Renal cortical epithelial cell (primary cell): ENCODE measurements around the gene LINC01488. TPM values are rescaled to one million over a fixed set of nuclear protein-coding genes. Genes with fewer than 3 reads are reported as not detected.

Experiments
- DNase-seq: peaks from one replicate; pipeline ENCODE4 v3.0.0-alpha.2; 2011; ENCODE audit warnings: low read depth
- total RNA-seq: library from RNA; depleted of rRNA; stranded (reverse); fragments of >200 nt; gene quantifications from 2 replicates; pipeline ENCODE4 v1.2.3, GENCODE V29; 2014

LINC01488 gene
- total RNA-seq, 1 donor from 2014 or later = not detected

GRCh38 chr11:69529001-69529400 lies 47.5 kb downstream of the LINC01488 start:
- DNase-seq = no peak

DNA sequence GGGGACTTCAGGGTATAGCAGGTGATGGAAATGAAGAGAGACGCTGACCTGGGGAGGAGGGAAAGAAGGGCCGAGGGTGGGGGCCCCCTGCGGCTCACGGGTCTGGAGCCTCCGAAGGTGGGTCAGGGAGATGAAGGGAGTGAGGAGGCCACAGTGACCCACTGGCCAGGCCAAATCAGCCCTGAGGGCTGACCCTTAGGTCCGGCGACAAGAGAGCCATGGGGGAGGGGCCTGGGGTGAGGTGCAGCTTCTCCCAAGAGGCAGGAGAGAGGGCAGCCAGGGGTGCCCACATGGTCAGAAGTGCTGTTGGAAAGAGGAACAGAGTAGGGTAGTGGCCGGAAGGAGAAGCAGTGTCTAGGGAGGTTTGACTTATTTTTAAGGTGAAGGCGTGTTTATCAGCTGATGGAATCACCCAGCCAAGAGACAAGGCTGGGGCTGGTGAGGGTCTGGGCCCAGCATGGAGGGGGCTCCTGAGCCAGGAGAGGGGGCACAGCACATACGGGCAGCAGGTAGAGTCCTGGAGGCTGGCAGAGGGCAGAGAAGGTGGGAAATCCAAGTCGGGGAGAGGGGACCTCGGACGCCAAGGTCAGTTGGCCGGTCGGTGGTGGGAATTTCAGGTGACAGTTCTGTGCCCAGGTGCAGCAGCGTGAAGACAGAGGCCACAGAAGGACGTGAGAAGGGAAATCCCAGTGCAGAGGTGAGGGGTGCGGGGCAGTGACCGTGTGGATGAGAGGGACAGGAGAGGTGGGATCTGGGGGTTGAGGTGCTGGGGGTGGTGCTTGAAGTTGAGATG lies 49.0 kb downstream of the LINC01488 start:
- no peak for DNase-seq

GRCh38 chr11:69531071-69531716 lies 49.7 kb downstream of the LINC01488 start:
- no peak for DNase-seq

DNA sequence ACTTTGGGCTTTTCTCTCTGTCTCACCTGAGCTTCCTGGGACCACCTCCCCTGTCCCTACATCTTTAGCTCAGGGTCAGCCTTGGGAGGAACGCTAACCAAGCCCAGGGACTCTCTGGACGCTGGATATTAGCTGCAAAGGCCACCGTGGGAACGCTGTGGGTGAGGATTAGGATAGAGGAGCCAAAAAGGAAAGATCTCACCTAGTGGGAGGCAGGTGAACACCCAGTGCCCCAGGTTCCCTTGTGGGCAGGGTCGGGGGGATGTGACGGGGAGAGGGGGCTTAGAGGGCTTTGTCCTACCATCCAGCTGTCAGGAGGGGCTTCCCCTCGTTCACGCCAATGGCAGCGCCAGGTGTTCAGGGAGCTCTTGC lies 50.2 kb downstream of the LINC01488 start:
- no peak for DNase-seq

DNA sequence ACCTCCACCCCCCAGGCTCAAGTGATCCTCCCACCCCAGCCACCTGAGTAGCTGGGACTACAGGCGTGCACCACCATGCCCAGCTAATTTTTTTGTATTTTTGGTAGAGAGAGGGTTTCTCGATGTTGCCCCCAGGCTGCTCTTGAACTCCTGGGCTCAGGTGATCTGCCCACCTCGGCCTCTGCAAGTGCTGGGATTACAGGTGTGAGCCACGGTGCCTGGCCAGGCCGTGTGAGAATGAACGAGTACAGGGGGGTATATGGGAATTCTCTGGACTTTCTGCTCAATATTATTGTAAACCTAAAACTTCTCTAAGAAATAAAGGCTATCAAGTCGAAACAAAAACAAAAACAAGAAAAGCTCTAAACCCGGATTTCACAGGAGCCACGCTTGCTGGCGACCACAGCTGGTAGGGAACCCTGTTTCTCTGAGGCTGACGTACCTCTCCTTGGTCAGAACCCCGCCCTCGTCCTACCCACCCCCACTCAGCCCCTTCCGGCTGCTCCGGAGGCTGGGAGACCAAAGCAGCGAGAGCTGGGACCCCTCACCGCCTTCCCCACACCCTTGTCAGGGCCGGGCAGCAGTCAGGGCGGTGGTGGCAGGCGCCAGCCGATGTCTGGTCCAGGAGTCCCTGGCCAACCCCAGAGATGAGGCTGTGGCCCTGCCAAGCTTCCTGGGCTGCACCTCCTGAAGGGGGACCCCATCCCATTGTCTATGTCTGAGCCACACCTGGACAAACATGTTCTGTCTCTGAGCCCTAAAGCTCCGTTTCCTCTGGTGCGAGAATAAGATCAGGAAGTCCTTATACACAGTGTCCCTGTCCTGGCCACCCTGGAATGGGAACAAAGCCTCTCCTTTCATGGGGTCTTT lies 52.1 kb downstream of the LINC01488 start:
- DNase-seq = no peak

GRCh38 chr11:69534166-69534530 lies 52.7 kb downstream of the LINC01488 start:
- no peak for DNase-seq

- no peak for DNase-seq
Observed at GRCh38 chr11:69535908-69536307, 54.4 kb downstream of the LINC01488 start.

DNA sequence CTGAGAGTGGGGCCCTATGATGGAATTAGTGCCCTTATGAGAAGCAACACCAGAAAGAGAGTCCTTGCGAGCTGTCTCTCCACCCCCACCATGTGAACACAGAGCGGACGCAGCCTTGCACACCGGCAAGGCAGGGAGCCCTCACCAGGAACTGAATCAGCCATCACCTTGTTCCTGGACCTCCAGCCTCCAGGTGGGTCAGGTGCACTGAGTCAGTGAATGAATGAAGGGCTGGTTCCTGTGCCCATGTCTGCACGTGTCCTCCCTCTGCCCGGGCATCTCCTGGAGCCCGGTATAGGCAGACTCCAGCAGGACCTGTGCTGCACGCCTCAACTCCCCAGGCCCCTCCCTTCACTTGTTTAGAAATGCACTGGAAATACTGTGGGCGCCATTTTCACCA lies 54.9 kb downstream of the LINC01488 start:
- DNase-seq = no peak

DNA sequence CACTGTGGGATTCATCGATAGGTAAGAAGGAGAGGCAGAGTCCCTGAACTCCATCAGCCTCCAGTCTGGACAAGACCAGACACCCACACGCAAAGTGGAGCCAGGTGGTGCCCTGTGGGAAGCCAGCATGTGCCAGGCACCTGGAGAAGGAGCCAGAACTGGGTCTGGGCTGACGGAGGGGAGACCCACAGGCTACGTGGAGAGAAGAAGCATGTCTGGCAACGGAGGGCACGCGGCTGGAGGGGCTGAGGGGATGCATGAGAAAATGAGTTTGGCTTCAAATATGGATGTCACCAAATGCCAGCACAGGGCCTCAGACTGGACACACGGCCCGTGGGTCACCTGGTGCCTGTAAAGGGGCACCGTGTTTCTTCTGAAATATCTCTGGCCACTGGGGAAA lies 55.7 kb downstream of the LINC01488 start:
- DNase-seq = no peak

DNA sequence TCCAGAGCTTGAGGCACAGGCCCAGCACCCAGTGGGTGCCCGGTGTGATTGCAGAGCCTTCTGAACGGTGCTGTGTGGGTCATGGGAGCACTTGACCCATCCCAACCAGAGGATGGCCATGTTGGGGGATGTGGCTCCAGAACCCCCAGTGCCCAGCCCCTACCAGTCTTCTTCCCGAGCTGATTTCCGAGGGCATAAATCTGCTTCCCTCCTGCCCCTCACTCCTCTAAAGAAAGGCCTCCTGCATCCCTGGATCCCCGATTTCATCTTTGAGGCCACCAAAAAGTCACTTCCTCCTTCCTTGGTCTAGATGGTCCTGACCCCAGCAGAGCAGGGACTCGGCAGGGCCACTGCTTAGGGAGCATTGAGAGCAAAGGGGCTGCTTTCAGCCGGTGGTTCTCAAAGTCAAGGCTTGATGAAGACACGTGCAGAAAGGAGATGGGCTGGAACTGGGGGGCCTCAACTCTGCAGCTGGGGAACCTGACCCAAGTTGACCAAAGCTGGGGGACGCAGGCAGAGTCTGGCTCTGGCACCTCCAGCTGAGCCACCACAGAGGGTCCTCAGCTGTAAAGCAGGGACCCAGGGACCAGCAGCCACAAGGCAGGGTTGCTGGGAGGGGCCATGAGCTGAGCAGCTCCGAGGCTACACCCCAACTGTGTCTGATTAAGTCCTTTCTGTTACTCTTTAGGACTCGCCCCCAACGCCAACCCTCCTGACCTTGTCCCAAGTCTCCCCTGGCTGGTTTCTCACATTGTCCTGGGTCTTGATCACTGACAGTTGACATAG lies 56.6 kb downstream of the LINC01488 start:
- DNase-seq = no peak

- peak; percentile 18 for DNase-seq
Observed at GRCh38 chr11:69538854-69539253, 57.4 kb downstream of the LINC01488 start.

GRCh38 chr11:69539416-69540117 lies 58.1 kb downstream of the LINC01488 start:
- DNase-seq = peak; percentile 8

- peak; percentile 31 for DNase-seq
Observed at GRCh38 chr11:69540118-69541000, 58.9 kb downstream of the LINC01488 start.

GRCh38 chr11:69541001-69541285 lies 59.5 kb downstream of the LINC01488 start:
- DNase-seq = peak; percentile 24

DNA sequence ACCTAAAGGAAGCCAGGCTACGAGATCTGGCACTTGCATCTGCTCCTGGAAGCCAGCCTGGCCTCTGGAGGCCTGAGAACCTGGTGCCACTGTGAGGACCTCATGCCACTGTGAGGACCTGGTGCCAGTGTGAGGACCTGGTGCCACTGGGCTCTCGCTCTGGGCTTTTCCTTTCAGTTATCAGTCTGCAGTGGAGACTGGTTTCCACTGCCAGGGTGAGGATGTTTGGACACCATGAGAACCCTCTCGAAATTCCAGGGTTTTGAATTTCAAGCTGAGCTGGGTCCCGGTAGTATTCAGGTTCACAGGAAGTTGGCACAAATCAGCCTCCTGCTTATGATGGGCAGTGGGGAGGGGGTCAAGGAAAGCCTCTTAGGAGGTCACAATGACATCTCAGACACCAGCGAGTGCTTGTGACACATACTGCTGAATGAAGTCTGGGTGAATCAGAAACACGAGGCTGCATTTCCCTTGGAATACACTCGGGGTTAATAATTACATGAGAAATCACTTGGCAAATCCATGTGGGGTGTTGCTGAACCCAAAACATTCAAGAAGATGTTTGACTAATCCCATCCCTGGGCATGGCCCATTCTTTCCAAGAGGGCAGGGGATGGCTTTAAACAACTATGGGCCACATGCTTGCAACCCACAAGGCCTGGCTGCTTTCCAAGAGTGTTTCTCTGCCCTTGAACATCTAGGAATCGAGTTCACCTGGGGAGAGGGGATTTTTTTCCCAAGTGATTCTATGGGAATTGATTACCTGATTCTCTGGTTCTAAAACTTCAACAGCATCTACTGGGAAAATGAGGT lies 60.2 kb downstream of the LINC01488 start:
- DNase-seq = peak; percentile 99

- no peak for DNase-seq
Observed at GRCh38 chr11:69542314-69543168, 61.1 kb downstream of the LINC01488 start.
